NB4 (cell line): ENCODE data around the gene CWC27.

Source experiments
- MAX ChIP-seq: IDR thresholded peaks from 2 replicates; pipeline ENCODE4 v1.6.1; 2011; ENCODE audit warnings: low read depth, low read length
- MYC ChIP-seq: IDR thresholded peaks from 2 replicates; pipeline ENCODE4 v1.6.1; 2011; ENCODE audit warnings: low read depth, low read length
- POLR2A ChIP-seq: IDR thresholded peaks from 2 replicates; pipeline ENCODE4 v1.6.1; 2011; ENCODE audit warnings: mild to moderate bottlenecking; ENCODE audit not compliant: insufficient read length; ENCODE audit errors: extremely low read depth

- no peak for TF ChIP-seq MYC
- TF ChIP-seq MAX = no peak
- no peak for TF ChIP-seq POLR2A
These were observed 25.5 kb downstream of the CWC27 start for GRCh38 chr5:64794053-64794770.
